H9 (cell line): ENCODE results near the gene KIF6. TPM values are rescaled to one million over a fixed set of nuclear protein-coding genes. Genes with fewer than 3 reads are reported as not detected.

Experiments
- DNase-seq: peaks from one replicate; pipeline ENCODE4 v3.0.0-alpha.2; 2017
- H2AFZ ChIP-seq: one replicate; pipeline ENCODE4 v1.6.1; 2013; ENCODE audit warnings: mild to moderate bottlenecking, low read length, control low read depth, moderate library complexity
- H2AK5ac ChIP-seq: 2 replicates; pipeline ENCODE4 v1.6.1; 2013; ENCODE audit warnings: low read length, control low read depth, mixed read lengths; ENCODE audit not compliant: insufficient read length
- H2BK120ac ChIP-seq: one replicate; pipeline ENCODE4 v1.6.1; 2013; ENCODE audit warnings: low read depth, mild to moderate bottlenecking, low read length, control low read depth, inconsistent platforms; ENCODE audit not compliant: poor library complexity, severe bottlenecking
- H2BK12ac ChIP-seq: 2 replicates; pipeline ENCODE4 v1.6.1; 2013; ENCODE audit warnings: low read length, control low read depth, mixed read lengths, low read depth; ENCODE audit not compliant: insufficient read length
- H2BK15ac ChIP-seq: 2 replicates; pipeline ENCODE4 v1.6.1; 2013; ENCODE audit warnings: low read depth, low read length, control low read depth
- H2BK20ac ChIP-seq: one replicate; pipeline ENCODE4 v1.6.1; 2013; ENCODE audit warnings: low read depth, mild to moderate bottlenecking, low read length, control low read depth, inconsistent platforms; ENCODE audit not compliant: poor library complexity, severe bottlenecking
- H2BK5ac ChIP-seq: 2 replicates; pipeline ENCODE4 v1.6.1; 2013; ENCODE audit warnings: low read length, control low read depth, mixed read lengths; ENCODE audit not compliant: insufficient read length
- H3K14ac ChIP-seq: 2 replicates; pipeline ENCODE4 v1.6.1; 2013; ENCODE audit warnings: low read length, control low read depth; ENCODE audit not compliant: insufficient read depth
- H3K18ac ChIP-seq: 2 replicates; pipeline ENCODE4 v1.6.1; 2013; ENCODE audit warnings: low read depth, mild to moderate bottlenecking, mixed read lengths, low read length, control low read depth; ENCODE audit not compliant: insufficient read length
- H3K23ac ChIP-seq: 2 replicates; pipeline ENCODE4 v1.6.1; 2013; ENCODE audit warnings: low read length, control low read depth, mixed read lengths, low read depth; ENCODE audit not compliant: insufficient read length
- H3K23me2 ChIP-seq: 2 replicates; pipeline ENCODE4 v1.6.1; 2013; ENCODE audit warnings: low read depth, mild to moderate bottlenecking, mixed read lengths, low read length, control low read depth; ENCODE audit not compliant: insufficient read length, poor library complexity, severe bottlenecking
- H3K27ac ChIP-seq: 2 replicates; pipeline ENCODE4 v1.5.1; 2013; ENCODE audit warnings: low read length, control low read depth, mixed read lengths, low read depth; ENCODE audit not compliant: insufficient read length
- H3K27me3 ChIP-seq: 2 replicates; pipeline ENCODE4 v1.6.1; 2013; ENCODE audit warnings: low read length, control low read depth, inconsistent platforms; ENCODE audit not compliant: insufficient read depth
- H3K4ac ChIP-seq: 2 replicates; pipeline ENCODE4 v1.6.1; 2013; ENCODE audit warnings: low read depth, mild to moderate bottlenecking, control low read depth, inconsistent platforms, low read length, moderate library complexity
- H3K4me1 ChIP-seq: 2 replicates; pipeline ENCODE4 v1.6.1; 2013; ENCODE audit warnings: low read length, control low read depth, inconsistent platforms; ENCODE audit not compliant: insufficient read depth
- H3K4me2 ChIP-seq: 2 replicates; pipeline ENCODE4 v1.6.1; 2013; ENCODE audit warnings: low read length, control low read depth, mixed read lengths; ENCODE audit not compliant: insufficient read length, insufficient read depth
- H3K56ac ChIP-seq: 2 replicates; pipeline ENCODE4 v1.6.1; 2013; ENCODE audit warnings: low read depth, mild to moderate bottlenecking, mixed read lengths, low read length, control low read depth; ENCODE audit not compliant: insufficient read length
- H3K79me1 ChIP-seq: 2 replicates; pipeline ENCODE4 v1.6.1; 2013; ENCODE audit warnings: low read depth, mild to moderate bottlenecking, moderate library complexity, low read length, control low read depth, inconsistent platforms; ENCODE audit not compliant: insufficient read depth, poor library complexity, severe bottlenecking
- H3K79me2 ChIP-seq: 2 replicates; pipeline ENCODE4 v1.6.1; 2013; ENCODE audit warnings: low read length, control low read depth, inconsistent platforms; ENCODE audit not compliant: insufficient read depth
- H3K9ac ChIP-seq: 2 replicates; pipeline ENCODE4 v1.6.1; 2013; ENCODE audit warnings: low read length, control low read depth, mixed read lengths; ENCODE audit not compliant: insufficient read length; ENCODE audit errors: extremely low read depth
- H3K9me3 ChIP-seq: one replicate; pipeline ENCODE4 v1.6.1; 2013; ENCODE audit warnings: low read depth, low read length, inconsistent platforms; ENCODE audit not compliant: control insufficient read depth
- H3T11ph ChIP-seq: one replicate; pipeline ENCODE4 v1.6.1; 2013; ENCODE audit warnings: mild to moderate bottlenecking, low read length, control low read depth, inconsistent platforms
- H4K20me1 ChIP-seq: one replicate; pipeline ENCODE4 v1.6.1; 2013; ENCODE audit not compliant: control insufficient read depth, insufficient read length, insufficient read depth
- H4K5ac ChIP-seq: 2 replicates; pipeline ENCODE4 v1.6.1; 2013; ENCODE audit warnings: low read depth, mild to moderate bottlenecking, mixed read lengths, low read length, control low read depth; ENCODE audit not compliant: insufficient read length
- H4K8ac ChIP-seq: replicated peaks from 2 replicates; pipeline ENCODE4 v1.6.1; 2013; ENCODE audit warnings: low read length, control low read depth, mixed read lengths, low read depth; ENCODE audit not compliant: insufficient read length
- H4K91ac ChIP-seq: 2 replicates; pipeline ENCODE4 v1.6.1; 2013; ENCODE audit warnings: low read depth, mild to moderate bottlenecking, moderate library complexity, mixed read lengths, low read length, control low read depth; ENCODE audit not compliant: insufficient read length
- H3K27ac Mint-ChIP-seq, 3 experiments: 2 replicates in 2 of 3; 3 replicates in 1 of 3; pipeline ENCODE4 v1.8.0; 2020 to 2021; ENCODE audit warnings: mixed read lengths in 3 of 3, mild to moderate bottlenecking in 1 of 3, moderate library complexity in 1 of 3
- H3K27me3 Mint-ChIP-seq: 2 replicates; pipeline ENCODE4 v1.8.0; 2021; ENCODE audit warnings: low read depth, mild to moderate bottlenecking, moderate library complexity, mixed read lengths
- H3K36me3 Mint-ChIP-seq, 3 experiments: 2 replicates in 2 of 3; 3 replicates in 1 of 3; pipeline ENCODE4 v1.8.0; 2020 to 2021; ENCODE audit warnings: low read depth in 3 of 3, mixed read lengths in 3 of 3; ENCODE audit not compliant: insufficient read depth in 1 of 3
- H3K4me1 Mint-ChIP-seq, 2 experiments: 2 replicates each; pipeline ENCODE4 v1.8.0; 2020; ENCODE audit warnings: mixed read lengths in 2 of 2
- H3K4me3 Mint-ChIP-seq, 2 experiments: 2 replicates in 1 of 2; 3 replicates in 1 of 2; pipeline ENCODE4 v1.8.0; 2020 to 2021; ENCODE audit warnings: mild to moderate bottlenecking in 2 of 2, mixed read lengths in 2 of 2, moderate library complexity in 1 of 2
- H3K9me3 Mint-ChIP-seq, 2 experiments: 2 replicates in 1 of 2; 3 replicates in 1 of 2; pipeline ENCODE4 v1.8.0; 2020; ENCODE audit warnings: mild to moderate bottlenecking in 2 of 2, mixed read lengths in 2 of 2, moderate library complexity in 1 of 2
- CTCF ChIP-seq: fragments of 200-600 bp; sonication (generic); conservative IDR thresholded peaks from 3 replicates; pipeline ENCODE4 v1.8.0; 2021; ENCODE audit warnings: antibody characterized with exemption, mild to moderate bottlenecking
- whole genome bisulfite sequencing: extraction: QIAGEN DNeasy Blood & Tissue Kit; methylation state at CpG from one replicate; pipeline ENCODE4 v1.1.7; 2013; ENCODE audit warnings: missing lambda C conversion rate, low lambda C conversion rate, mixed read lengths; ENCODE audit not compliant: insufficient read length; ENCODE audit errors: extremely low coverage; 5-methylcytosine and 5-hydroxymethylcytosine counted together
- total RNA-seq: library from RNA; stranded (reverse); gene quantifications from 2 replicates; pipeline ENCODE4 v1.2.1, GENCODE V29; 2021

KIF6 gene
- total RNA-seq, 1 experiment from 2014 or later = 0.63 TPM

- no peak overlapping the region for H3K4ac ChIP-seq
- H2AK5ac ChIP-seq = no peak overlapping the region
- H2BK5ac ChIP-seq = no peak overlapping the region
- no peaks in the 10 kb centered on the region; a peak in 1 of 7 replicates for H3K36me3 Mint-ChIP-seq
- H3K23me2 ChIP-seq = no peaks in the 10 kb centered on the region
- no peak overlapping the region for H3K56ac ChIP-seq
- H3K4me1 ChIP-seq = no peaks in the 10 kb centered on the region
- no peaks in the 10 kb centered on the region for H3K79me1 ChIP-seq
- no peak overlapping the region for H3K4me3 Mint-ChIP-seq
- no peak overlapping the region for H3K14ac ChIP-seq
- H2AFZ ChIP-seq = no peak overlapping the region
- no peak overlapping the region for H2BK12ac ChIP-seq
- DNase-seq = no peak
- no peak overlapping the region for H4K8ac ChIP-seq
- H3T11ph ChIP-seq = no peak overlapping the region
- H3K27ac Mint-ChIP-seq = no peak overlapping the region
- H3K27me3 Mint-ChIP-seq = peaks cover 1% of the 10 kb centered on the region
- H3K18ac ChIP-seq = no peak overlapping the region
- H3K79me2 ChIP-seq = no peaks in the 10 kb centered on the region
- H3K27me3 ChIP-seq = no peaks in the 10 kb centered on the region
- no peak overlapping the region for H2BK20ac ChIP-seq
- no peaks in the 10 kb centered on the region for H4K20me1 ChIP-seq
- no peak overlapping the region for H2BK120ac ChIP-seq
- H3K4me2 ChIP-seq = no peak overlapping the region
- no peaks in the 10 kb centered on the region for H3K9me3 ChIP-seq
- no peak for TF ChIP-seq CTCF
- H3K23ac ChIP-seq = no peak overlapping the region
- no peak overlapping the region for H3K27ac ChIP-seq
- H3K4me1 Mint-ChIP-seq = peaks cover 3 to 7% of the 10 kb centered on the region in 2 experiments
- no peak overlapping the region for H4K91ac ChIP-seq
- H4K5ac ChIP-seq = no peak overlapping the region
- no CpG with 5 or more reads among the region's 1 CpG for WGBS
- H3K9ac ChIP-seq = no peak overlapping the region
- H2BK15ac ChIP-seq = no peak overlapping the region
- H3K9me3 Mint-ChIP-seq = no peaks in the 10 kb centered on the region
Measured at GRCh38 chr6:39445667-39446066, 279.5 kb downstream of the KIF6 start.
